H1 (cell line): Measurements from ENCODE around the gene SEZ6. TPM values are rescaled to one million over a fixed set of nuclear protein-coding genes. Genes with fewer than 3 reads are reported as not detected.

Experiments
- CTCF ChIA-PET: fragments of 300-600 bp; sonication (Branson Sonifier 250); formaldehyde crosslinking; loops from one replicate; lab custom pipeline; 2021; ENCODE audit not compliant: partially characterized antibody; lab: Charles Lee
- POLR2A ChIA-PET: fragments of 300-600 bp; sonication (Branson Sonifier 250); formaldehyde crosslinking; loops from one replicate; lab custom pipeline; 2021; ENCODE audit warnings: inconsistent platforms; ENCODE audit not compliant: partially characterized antibody; lab: Charles Lee
- DNase-seq, 2 experiments: peaks; one replicate each; pipeline versions ENCODE4 v3.0.0 to v3.0.0-alpha.2; 2010 to 2022; ENCODE audit warnings: low spot score in 2 of 2, low read depth in 1 of 2, mixed read lengths in 1 of 2
- FAIRE-seq: peaks from 2 replicates; lab custom pipeline; 2011; peaks lifted over from hg19 to GRCh38; lab: Jason Lieb, UNC
- H2AFZ ChIP-seq: 2 replicates; pipeline ENCODE4 v1.8.1; 2012; ENCODE audit warnings: low read length, inconsistent platforms
- H2AK5ac ChIP-seq: 2 replicates; pipeline ENCODE4 v1.6.1; 2013; ENCODE audit warnings: low read depth, low read length
- H2BK120ac ChIP-seq: replicated peaks from 2 replicates; pipeline ENCODE3; 2013; ENCODE audit warnings: low read depth, low read length, inconsistent platforms
- H2BK12ac ChIP-seq: 2 replicates; pipeline ENCODE4 v1.6.1; 2013; ENCODE audit warnings: low read depth, low read length
- H2BK15ac ChIP-seq: 2 replicates; pipeline ENCODE4 v1.6.1; 2013; ENCODE audit warnings: low read length
- H2BK20ac ChIP-seq: 2 replicates; pipeline ENCODE4 v1.6.1; 2013; ENCODE audit warnings: low read length
- H2BK5ac ChIP-seq: 2 replicates; pipeline ENCODE4 v1.6.1; 2013; ENCODE audit warnings: low read depth, low read length
- H3K14ac ChIP-seq: 2 replicates; pipeline ENCODE4 v1.6.1; 2013; ENCODE audit warnings: inconsistent platforms; ENCODE audit not compliant: insufficient read length
- H3K18ac ChIP-seq: 2 replicates; pipeline ENCODE4 v1.6.1; 2013; ENCODE audit warnings: low read length; ENCODE audit errors: extremely low read depth
- H3K23ac ChIP-seq: 2 replicates; pipeline ENCODE4 v1.6.1; 2013; ENCODE audit warnings: inconsistent platforms; ENCODE audit not compliant: insufficient read length
- H3K23me2 ChIP-seq: 2 replicates; pipeline ENCODE4 v1.6.1; 2013; ENCODE audit warnings: low read depth, low read length
- H3K27ac ChIP-seq: 2 replicates; pipeline ENCODE4 v1.6.1; 2011; ENCODE audit warnings: low read depth, low read length, inconsistent platforms
- H3K27me3 ChIP-seq, 4 experiments: replicated peaks in 1 of 4; 1 replicate in 1 of 4; 2 replicates in 3 of 4; pipeline versions ENCODE4 v1.6.1 to v1.8.1; 2011 to 2013; ENCODE audit warnings: low read length in 3 of 4, mild to moderate bottlenecking in 3 of 4, inconsistent platforms in 2 of 4, mixed read lengths in 2 of 4, moderate library complexity in 1 of 4; ENCODE audit not compliant: control insufficient read depth in 3 of 4, insufficient read depth in 3 of 4; ENCODE audit errors: extremely low read depth in 1 of 4
- H3K36me3 ChIP-seq, 4 experiments: 2 replicates each; pipeline versions ENCODE4 v1.6.1 to v1.8.1; 2011 to 2013; ENCODE audit warnings: mild to moderate bottlenecking in 4 of 4, low read length in 3 of 4, moderate library complexity in 2 of 4, control low read depth in 1 of 4, inconsistent platforms in 1 of 4; ENCODE audit not compliant: insufficient read depth in 4 of 4, control insufficient read depth in 2 of 4
- H3K4ac ChIP-seq: replicated peaks from 2 replicates; pipeline ENCODE3; 2013; ENCODE audit warnings: low read length, low read depth, mixed read lengths, inconsistent platforms; ENCODE audit not compliant: insufficient read length
- H3K4me1 ChIP-seq, 4 experiments: replicated peaks in 1 of 4; 1 replicate in 1 of 4; 2 replicates in 3 of 4; pipeline versions ENCODE4 v1.6.1 to v1.8.1; 2011 to 2013; ENCODE audit warnings: low read length in 3 of 4, inconsistent platforms in 2 of 4, mixed read lengths in 1 of 4; ENCODE audit not compliant: insufficient read depth in 4 of 4, control insufficient read depth in 3 of 4
- H3K4me2 ChIP-seq, 2 experiments: 2 replicates each; pipeline versions ENCODE4 v1.6.1 to v1.8.1; 2011 to 2013; ENCODE audit warnings: low read depth in 2 of 2, low read length in 2 of 2, control low read depth in 1 of 2, inconsistent platforms in 1 of 2, mild to moderate bottlenecking in 1 of 2; ENCODE audit not compliant: insufficient read depth in 1 of 2
- H3K4me3 ChIP-seq, 4 experiments: fragments of 200-600, 300-600 bp in 1 of 4; sonication (generic), shearing (Covaris generic), sonication (Bioruptor Twin) in 1 of 4; 2 replicates each; pipeline versions ENCODE4 v1.5.1 to v1.8.1; 2011 to 2016; ENCODE audit warnings: low read length in 4 of 4, low read depth in 3 of 4, control low read depth in 2 of 4, inconsistent platforms in 2 of 4, mild to moderate bottlenecking in 2 of 4, mixed read lengths in 1 of 4, moderate library complexity in 1 of 4; ENCODE audit not compliant: insufficient read depth in 2 of 4; ENCODE audit errors: extremely low read depth in 1 of 4
- H3K56ac ChIP-seq: replicated peaks from 2 replicates; pipeline ENCODE3; 2013; ENCODE audit warnings: low read depth, mild to moderate bottlenecking, mixed read lengths, low read length, inconsistent platforms; ENCODE audit not compliant: insufficient read length
- H3K79me1 ChIP-seq: 2 replicates; pipeline ENCODE4 v1.6.1; 2013; ENCODE audit warnings: low read depth, low read length, control low read depth
- H3K79me2 ChIP-seq, 2 experiments: 2 replicates each; pipeline versions ENCODE4 v1.6.1 to v1.8.1; 2012 to 2013; ENCODE audit warnings: low read length in 2 of 2, mild to moderate bottlenecking in 2 of 2, inconsistent platforms in 1 of 2; ENCODE audit not compliant: insufficient read depth in 2 of 2, control insufficient read depth in 1 of 2
- H3K9ac ChIP-seq, 4 experiments: replicated peaks in 1 of 4; 1 replicate in 1 of 4; 2 replicates in 3 of 4; pipeline versions ENCODE4 v1.6.1 to v1.8.1; 2011 to 2013; ENCODE audit warnings: low read depth in 3 of 4, low read length in 3 of 4, control low read depth in 2 of 4, mild to moderate bottlenecking in 2 of 4, moderate library complexity in 2 of 4, inconsistent platforms in 1 of 4; ENCODE audit errors: extremely low read depth in 1 of 4
- H3K9me3 ChIP-seq, 2 experiments: 2 replicates each; pipeline versions ENCODE4 v1.6.1 to v1.8.1; 2012 to 2013; ENCODE audit warnings: mild to moderate bottlenecking in 2 of 2, moderate library complexity in 2 of 2, control low read depth in 1 of 2, inconsistent platforms in 1 of 2, low read depth in 1 of 2, low read length in 1 of 2, mixed read lengths in 1 of 2; ENCODE audit not compliant: insufficient read depth in 2 of 2
- H4K20me1 ChIP-seq, 2 experiments: replicated peaks in 1 of 2; 2 replicates each; pipeline versions ENCODE3 to v1.8.1; 2011 to 2013; ENCODE audit warnings: inconsistent platforms in 2 of 2, low read length in 2 of 2, mild to moderate bottlenecking in 1 of 2; ENCODE audit not compliant: insufficient read depth in 2 of 2, control insufficient read depth in 1 of 2
- H4K5ac ChIP-seq: 2 replicates; pipeline ENCODE4 v1.6.1; 2013; ENCODE audit warnings: low read length, low read depth, mixed read lengths, inconsistent platforms; ENCODE audit not compliant: insufficient read length
- H4K8ac ChIP-seq: 2 replicates; pipeline ENCODE4 v1.8.0; 2013; ENCODE audit warnings: mild to moderate bottlenecking, moderate library complexity, low read length, inconsistent platforms; ENCODE audit not compliant: insufficient read depth; ENCODE audit errors: extremely low read depth
- H4K91ac ChIP-seq: replicated peaks from 2 replicates; pipeline ENCODE3; 2013; ENCODE audit warnings: low read length, mixed read lengths, inconsistent platforms; ENCODE audit not compliant: insufficient read length
- ATF3 ChIP-seq: IDR thresholded peaks from 2 replicates; pipeline ENCODE4 v1.6.1; 2011; ENCODE audit warnings: low read depth, mild to moderate bottlenecking, low read length; ENCODE audit not compliant: insufficient read depth
- CTCF ChIP-seq, 3 experiments: IDR thresholded peaks; 1 replicate in 2 of 3; 2 replicates in 1 of 3; pipeline versions ENCODE4 v1.5.1 to v1.6.1; 2011; ENCODE audit warnings: low read length in 3 of 3, mild to moderate bottlenecking in 3 of 3, inconsistent platforms in 2 of 3, low read depth in 1 of 3, moderate library complexity in 1 of 3; ENCODE audit not compliant: insufficient read depth in 1 of 3; ENCODE audit errors: control extremely low read depth in 1 of 3
- GABPA ChIP-seq: IDR thresholded peaks from 2 replicates; pipeline ENCODE4 v1.6.1; 2011; ENCODE audit warnings: mild to moderate bottlenecking, low read length, moderate library complexity, borderline replicate concordance; ENCODE audit not compliant: insufficient read depth
- HDAC6 ChIP-seq: IDR thresholded peaks from one replicate; pipeline ENCODE4 v1.7.1; 2012; ENCODE audit warnings: low read depth, mild to moderate bottlenecking, inconsistent platforms, low read length, moderate library complexity
- RFX5 ChIP-seq: IDR thresholded peaks from 2 replicates; pipeline ENCODE4 v1.6.1; 2011; ENCODE audit warnings: low read depth, low read length, improper control_type of control experiment, borderline replicate concordance
- WGBS, 2 experiments: shearing (Covaris generic) in 1 of 2; methylation state at CpG; one replicate each; pipeline versions ENCODE4 v1.1.6 to v1.1.7; 2013 to 2015; ENCODE audit warnings: low lambda C conversion rate in 2 of 2, mixed read lengths in 2 of 2, inconsistent platforms in 1 of 2, low coverage in 1 of 2, missing lambda C conversion rate in 1 of 2; ENCODE audit not compliant: insufficient replicate concordance in 2 of 2, insufficient coverage in 1 of 2, insufficient read length in 1 of 2; ENCODE audit errors: extremely low coverage in 1 of 2, missing lambda C conversion rate in 1 of 2; 5-methylcytosine and 5-hydroxymethylcytosine counted together
- polyA plus RNA-seq, 7 experiments: library from polyadenylated mRNA; depleted of rRNA in 3 of 7; stranded (reverse) in 5 of 7; unstranded in 2 of 7; fragments of >200 nt in 5 of 7; fragments of 200-250 nt in 2 of 7; gene quantifications; 1 replicate in 5 of 7; 2 replicates in 1 of 7; 4 replicates in 1 of 7; pipeline versions ENCODE4 v1.2.1 to v1.2.3, GENCODE V29; 2011 to 2013; ENCODE audit warnings: missing spikeins in 2 of 7, mixed read lengths in 2 of 7
- total RNA-seq: library from RNA; stranded (reverse); fragmentation: NEBNext Ultra II Directional; extraction: Animal tissue kit (Norgen Biotek cat#: 25700); gene quantifications from 2 replicates; pipeline ENCODE4 v1.2.1, GENCODE V29; 2021

SEZ6 gene
- total and polyA plus RNA-seq, 2 of the 8 experiments (the other 6 are each of a cell fraction or from before 2014, with no cell fraction given): 6.9 to 16.1 TPM

GRCh38 chr17:28963841-28964240 is 42.0 kb downstream of the SEZ6 start:
- Histone ChIP-seq H4K8ac (no peak overlapping the region), H3K36me3 (no peaks in the 10 kb centered on the region), H3K79me2 (no peaks in the 10 kb centered on the region), H2BK5ac (peak overlapping the region; percentile 2; the same call in 1 of the 2 replicates), H3K4me3 (no peak overlapping the region), H2BK12ac (no peak overlapping the region), H3K14ac (no peak overlapping the region), H3K56ac (no peak overlapping the region), H4K5ac (no peak overlapping the region), H3K23me2 (no peaks in the 10 kb centered on the region), H3K4me2 (no peak overlapping the region), H3K18ac (no peak overlapping the region), H2AFZ (no peak overlapping the region), H3K23ac (no peak overlapping the region), H3K27me3 (no peaks in the 10 kb centered on the region; a peak in 1 of 7 replicates), H4K91ac (no peak overlapping the region), H3K9me3 (no peaks in the 10 kb centered on the region), H3K9ac (no peak overlapping the region), H4K20me1 (no peaks in the 10 kb centered on the region), H2AK5ac (no peak overlapping the region), H3K27ac (no peak overlapping the region), H2BK20ac (no peak overlapping the region), H2BK15ac (no peak overlapping the region), H3K4me1 (peaks cover 3 to 12% (median 11%) of the 10 kb centered on the region in 4 experiments), H2BK120ac (no peak overlapping the region), H3K79me1 (no peaks in the 10 kb centered on the region), H3K4ac (no peak overlapping the region)
- FAIRE-seq: no peak
- TF ChIP-seq CTCF (IDR thresholded peaks at IDR 0.05; ENCODE audit: control extremely low read depth in 1 of 3, insufficient read depth in 1 of 3, low read depth in 1 of 3, low read length in 3 of 3) (no peak), GABPA (no peak), ATF3 (no peak), RFX5 (no peak), HDAC6 (no peak)
- ChIA-PET CTCF (interaction anchor here (0.8 to 15.6 kb wide), 20 partner anchors 9 to 257 kb away, joined by 3 to 548 read pairs (median 6); partner anchors contain the start of genes PHF12 and SEZ6), POLR2A (interaction anchor here (1.1 to 2.7 kb wide), 5 partner anchors 10 to 147 kb away, joined by 3 to 13 read pairs (median 5); partner anchors contain the start of gene PHF12)
- DNase-seq: no peak
- 92% methylated on average over 8 of the region's 8 CpGs; no CpG with 5 or more reads in 1 of the 2 experiments for WGBS, 2 experiments
